ENCODE measurements around the gene RAPGEF3.

RAPGEF3 gene

GRCh38 chr12:47776471-47777143 lies 17.9 kb upstream of the RAPGEF3 start:
- peak overlapping the region; percentile 59 for H3K27ac ChIP-seq

GRCh38 chr12:47775100-47775911 lies 16.6 kb upstream of the RAPGEF3 start:
- Histone ChIP-seq H3K36me3 (ENCODE audit: insufficient read depth, low read length) (no peaks in the 10 kb centered on the region; the same call in 1 of the 2 replicates), H3K4me3 (0 out of 2 replicates have a peak overlapping the region, but pooled peaks have one; percentile 91), H3K9me3 (ENCODE audit: low read depth, low read length) (no peaks in the 10 kb centered on the region), H3K27ac (peak overlapping the region; percentile 54), H3K9ac (ENCODE audit: insufficient read length) (no peak overlapping the region)
- no peak for DNase-seq (ENCODE audit: low read depth, low spot score)
- TF ChIP-seq POLR2AphosphoS5 (IDR thresholded peaks at IDR 0.05; ENCODE audit: borderline replicate concordance, low read depth, low read length) (no peak), FOXP2 (optimal IDR thresholded peaks at IDR 0.05; ENCODE audit: control extremely low read depth, extremely low read length, insufficient read depth) (no peak), EZH2 (IDR thresholded peaks at IDR 0.05) (no peak)

More at GRCh38 chr12:47776471-47777143, 17.9 kb upstream of the RAPGEF3 start:
- Histone ChIP-seq H3K9me3 (ENCODE audit: low read depth, low read length) (no peaks in the 10 kb centered on the region), H3K9ac (ENCODE audit: insufficient read length) (no peak overlapping the region), H3K36me3 (ENCODE audit: insufficient read depth, low read length) (peaks cover 4% of the 10 kb centered on the region; the same call in 1 of the 2 replicates), H3K4me3 (no peak overlapping the region)
- no peak for DNase-seq (ENCODE audit: low read depth, low spot score)
- TF ChIP-seq EZH2 (IDR thresholded peaks at IDR 0.05) (no peak), POLR2AphosphoS5 (IDR thresholded peaks at IDR 0.05; ENCODE audit: borderline replicate concordance, low read depth, low read length) (no peak), FOXP2 (optimal IDR thresholded peaks at IDR 0.05; ENCODE audit: control extremely low read depth, extremely low read length, insufficient read depth) (no peak)

- H3K36me3 ChIP-seq (ENCODE audit: insufficient read depth, low read length), result no peaks in the 10 kb centered on the region
- H3K4me3 ChIP-seq, result peak overlapping the region; percentile 91
- no peak overlapping the region for H3K27ac ChIP-seq
- H3K9ac ChIP-seq (ENCODE audit: insufficient read length), result no peak overlapping the region
- TF ChIP-seq FOXP2 (optimal IDR thresholded peaks at IDR 0.05; ENCODE audit: control extremely low read depth, extremely low read length, insufficient read depth), result no peak
- no peak for TF ChIP-seq EZH2 (IDR thresholded peaks at IDR 0.05)
- no peak for TF ChIP-seq POLR2AphosphoS5 (IDR thresholded peaks at IDR 0.05; ENCODE audit: borderline replicate concordance, low read depth, low read length)
- no peaks in the 10 kb centered on the region for H3K9me3 ChIP-seq (ENCODE audit: low read depth, low read length)
- no peak for DNase-seq (ENCODE audit: low read depth, low spot score)
These were observed 16.0 kb upstream of the RAPGEF3 start for GRCh38 chr12:47774663-47775062.

- Histone ChIP-seq H3K9ac (ENCODE audit: insufficient read length) (peak overlapping the region; percentile 83), H3K9me3 (ENCODE audit: low read depth, low read length) (no peaks in the 10 kb centered on the region), H3K4me3 (peak overlapping the region; percentile 91), H3K27ac (no peak overlapping the region), H3K36me3 (ENCODE audit: insufficient read depth, low read length) (no peaks in the 10 kb centered on the region)
- DNase-seq (ENCODE audit: low read depth, low spot score), result no peak
- TF ChIP-seq POLR2AphosphoS5 (IDR thresholded peaks at IDR 0.05; ENCODE audit: borderline replicate concordance, low read depth, low read length) (no peak), EZH2 (IDR thresholded peaks at IDR 0.05) (no peak), FOXP2 (optimal IDR thresholded peaks at IDR 0.05; ENCODE audit: control extremely low read depth, extremely low read length, insufficient read depth) (no peak)
These were observed 15.3 kb upstream of the RAPGEF3 start for GRCh38 chr12:47773858-47774580.

- DNase-seq (ENCODE audit: low read depth, low spot score), result no peak
- no peak for TF ChIP-seq EZH2 (IDR thresholded peaks at IDR 0.05)
- no peak for TF ChIP-seq POLR2AphosphoS5 (IDR thresholded peaks at IDR 0.05; ENCODE audit: borderline replicate concordance, low read depth, low read length)
- no peak for TF ChIP-seq FOXP2 (optimal IDR thresholded peaks at IDR 0.05; ENCODE audit: control extremely low read depth, extremely low read length, insufficient read depth)
- Histone ChIP-seq H3K4me3 (peak within 1 kb of the TSS; percentile 91), H3K36me3 (ENCODE audit: insufficient read depth, low read length) (no peaks in the 10 kb centered on the region), H3K9me3 (ENCODE audit: low read depth, low read length) (no peaks in the 10 kb centered on the region), H3K27ac (no peak within 1 kb of the TSS), H3K9ac (ENCODE audit: insufficient read length) (peak within 1 kb of the TSS; percentile 83)
These were observed 14.6 kb upstream of the RAPGEF3 start, which contains the start of gene SLC48A1 for GRCh38 chr12:47773062-47773857. SLC48A1 (plus strand) TSS chr12:47773238; CDS start chr12:47773305, 67 bp downstream.

GRCh38 chr12:47772738-47773061 lies 14.0 kb upstream of the RAPGEF3 start:
- TF ChIP-seq EZH2 (IDR thresholded peaks at IDR 0.05) (no peak), FOXP2 (optimal IDR thresholded peaks at IDR 0.05; ENCODE audit: control extremely low read depth, extremely low read length, insufficient read depth) (no peak), POLR2AphosphoS5 (IDR thresholded peaks at IDR 0.05; ENCODE audit: borderline replicate concordance, low read depth, low read length) (no peak)
- Histone ChIP-seq H3K36me3 (ENCODE audit: insufficient read depth, low read length) (no peaks in the 10 kb centered on the region), H3K27ac (no peak overlapping the region), H3K9me3 (ENCODE audit: low read depth, low read length) (no peaks in the 10 kb centered on the region), H3K9ac (ENCODE audit: insufficient read length) (peak overlapping the region; percentile 69), H3K4me3 (peak overlapping the region; percentile 91)
- DNase-seq (ENCODE audit: low read depth, low spot score), result no peak

- Histone ChIP-seq H3K36me3 (ENCODE audit: insufficient read depth, low read length) (no peaks in the 10 kb centered on the region), H3K27ac (no peak overlapping the region), H3K9ac (ENCODE audit: insufficient read length) (no peak overlapping the region), H3K9me3 (ENCODE audit: low read depth, low read length) (no peaks in the 10 kb centered on the region), H3K4me3 (peak overlapping the region; percentile 91)
- no peak for DNase-seq (ENCODE audit: low read depth, low spot score)
- no peak for TF ChIP-seq FOXP2 (optimal IDR thresholded peaks at IDR 0.05; ENCODE audit: control extremely low read depth, extremely low read length, insufficient read depth)
- no peak for TF ChIP-seq POLR2AphosphoS5 (IDR thresholded peaks at IDR 0.05; ENCODE audit: borderline replicate concordance, low read depth, low read length)
- TF ChIP-seq EZH2 (IDR thresholded peaks at IDR 0.05), result no peak
These were observed 13.5 kb upstream of the RAPGEF3 start for GRCh38 chr12:47772094-47772660.

All from SK-N-MC (cell line).